Mammary epithelial cell (primary cell): Measurements from ENCODE around the gene ATP1A4.

Source experiments
- EZH2 ChIP-seq: IDR thresholded peaks from 2 replicates; pipeline ENCODE4 v1.6.1; 2012; ENCODE audit warnings: low read length, inconsistent platforms, borderline replicate concordance
- TF ChIP-seq, protein P1 (sequence below), 2 donors: IDR thresholded peaks in 1 of 2; conservative IDR thresholded peaks in 1 of 2; 2 replicates each; pipeline ENCODE4 v1.5.1; 2011 to 2012; ENCODE audit warnings: inconsistent platforms in 2 of 2, low read length in 2 of 2, mild to moderate bottlenecking in 2 of 2, control low read depth in 1 of 2, low read depth in 1 of 2; ENCODE audit not compliant: insufficient read depth in 1 of 2; ENCODE audit errors: extremely low read depth in 1 of 2

DNA sequence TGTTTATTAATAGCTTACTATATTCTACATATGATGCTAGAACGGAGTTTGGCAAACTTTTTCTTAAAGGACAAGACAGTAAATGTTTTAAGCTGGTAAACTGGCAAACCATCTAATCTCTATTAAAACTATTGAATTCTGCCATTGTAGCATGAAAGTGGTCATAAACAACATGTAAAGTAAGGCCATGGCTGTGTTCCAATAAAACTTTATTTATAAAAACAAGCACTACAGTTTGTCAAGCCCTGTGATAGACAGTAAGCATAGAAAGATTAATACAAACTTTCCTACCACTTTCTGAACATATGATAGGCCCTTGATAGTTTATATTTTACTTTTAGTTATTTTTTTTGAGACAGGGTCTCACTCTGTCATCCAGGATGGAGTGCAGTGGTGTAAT lies 76.2 kb downstream of the ATP1A4 start:
- TF ChIP-seq, protein P1, sequence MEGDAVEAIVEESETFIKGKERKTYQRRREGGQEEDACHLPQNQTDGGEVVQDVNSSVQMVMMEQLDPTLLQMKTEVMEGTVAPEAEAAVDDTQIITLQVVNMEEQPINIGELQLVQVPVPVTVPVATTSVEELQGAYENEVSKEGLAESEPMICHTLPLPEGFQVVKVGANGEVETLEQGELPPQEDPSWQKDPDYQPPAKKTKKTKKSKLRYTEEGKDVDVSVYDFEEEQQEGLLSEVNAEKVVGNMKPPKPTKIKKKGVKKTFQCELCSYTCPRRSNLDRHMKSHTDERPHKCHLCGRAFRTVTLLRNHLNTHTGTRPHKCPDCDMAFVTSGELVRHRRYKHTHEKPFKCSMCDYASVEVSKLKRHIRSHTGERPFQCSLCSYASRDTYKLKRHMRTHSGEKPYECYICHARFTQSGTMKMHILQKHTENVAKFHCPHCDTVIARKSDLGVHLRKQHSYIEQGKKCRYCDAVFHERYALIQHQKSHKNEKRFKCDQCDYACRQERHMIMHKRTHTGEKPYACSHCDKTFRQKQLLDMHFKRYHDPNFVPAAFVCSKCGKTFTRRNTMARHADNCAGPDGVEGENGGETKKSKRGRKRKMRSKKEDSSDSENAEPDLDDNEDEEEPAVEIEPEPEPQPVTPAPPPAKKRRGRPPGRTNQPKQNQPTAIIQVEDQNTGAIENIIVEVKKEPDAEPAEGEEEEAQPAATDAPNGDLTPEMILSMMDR (conservative IDR thresholded peaks at IDR 0.05 in 1 of 2, IDR thresholded peaks at IDR 0.05 in 1 of 2; ENCODE audit: extremely low read depth in 1 of 2, insufficient read depth in 1 of 2, low read depth in 1 of 2, low read length in 2 of 2), result no peak
- TF ChIP-seq EZH2, result no peak
